ENCODE data around the gene FGFBP1.
"Not testable (repeated sequence)": the region's sequence is repeated elsewhere in the genome, so short reads cannot be mapped to it uniquely, and the experiment has no call there.

FGFBP1 gene

DNA sequence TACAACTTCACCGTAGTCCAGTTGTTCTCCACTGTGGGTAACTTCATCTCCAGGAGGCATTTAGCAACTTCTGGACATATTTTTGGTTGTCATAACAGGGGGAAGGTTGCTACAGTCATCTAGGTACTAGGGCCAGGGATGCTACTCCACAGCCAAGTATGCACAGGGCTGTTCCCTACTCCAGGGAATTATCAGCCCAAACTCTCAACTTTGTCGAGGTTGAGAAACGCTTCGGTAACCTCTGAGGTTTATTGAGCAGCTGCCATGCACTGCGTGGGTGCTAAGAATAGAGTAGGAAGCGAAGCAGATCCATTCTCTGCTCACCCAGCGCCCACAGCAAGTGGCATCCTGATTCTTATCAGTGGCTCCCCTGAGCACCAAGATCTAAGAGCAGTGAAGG is 8.2 kb downstream of the FGFBP1 start:
- Mint-ChIP-seq H3K9me3 (no peaks in the 10 kb centered on the region), H3K27ac (no peak overlapping the region), H3K36me3 (ENCODE audit: low read depth) (no peaks in the 10 kb centered on the region), H3K27me3 (peaks cover 28% of the 10 kb centered on the region), H3K4me1 (ENCODE audit: low read depth) (peaks cover 13% of the 10 kb centered on the region), H3K4me3 (no peak overlapping the region)
- no peak for DNase-seq

DNA sequence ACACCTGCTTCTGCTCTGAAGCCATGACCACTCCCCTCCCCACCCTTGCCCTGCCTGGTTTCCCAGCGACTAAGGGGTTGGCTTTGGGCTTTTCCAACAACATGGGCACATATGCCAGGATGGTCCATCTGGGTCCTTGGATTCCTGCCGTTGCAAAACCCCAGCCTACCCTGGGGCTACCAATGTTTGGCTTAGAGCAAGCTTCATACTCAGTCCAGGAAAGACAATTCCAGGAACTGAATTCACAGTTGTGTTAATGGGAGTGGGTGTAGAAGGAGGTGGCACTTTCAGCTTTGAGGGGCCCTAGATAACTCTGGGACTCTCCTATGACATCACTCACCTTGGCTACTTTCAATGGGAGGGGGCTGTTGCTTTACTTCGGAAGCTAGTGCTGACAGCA is 9.0 kb downstream of the FGFBP1 start:
- no peaks in the 10 kb centered on the region for H3K36me3 Mint-ChIP-seq (ENCODE audit: low read depth)
- no peak overlapping the region for H3K27ac Mint-ChIP-seq
- H3K27me3 Mint-ChIP-seq: peaks cover 30% of the 10 kb centered on the region
- H3K9me3 Mint-ChIP-seq: no peaks in the 10 kb centered on the region
- no peak overlapping the region for H3K4me3 Mint-ChIP-seq
- no peak for DNase-seq
- H3K4me1 Mint-ChIP-seq (ENCODE audit: low read depth): peaks cover 13% of the 10 kb centered on the region

DNA sequence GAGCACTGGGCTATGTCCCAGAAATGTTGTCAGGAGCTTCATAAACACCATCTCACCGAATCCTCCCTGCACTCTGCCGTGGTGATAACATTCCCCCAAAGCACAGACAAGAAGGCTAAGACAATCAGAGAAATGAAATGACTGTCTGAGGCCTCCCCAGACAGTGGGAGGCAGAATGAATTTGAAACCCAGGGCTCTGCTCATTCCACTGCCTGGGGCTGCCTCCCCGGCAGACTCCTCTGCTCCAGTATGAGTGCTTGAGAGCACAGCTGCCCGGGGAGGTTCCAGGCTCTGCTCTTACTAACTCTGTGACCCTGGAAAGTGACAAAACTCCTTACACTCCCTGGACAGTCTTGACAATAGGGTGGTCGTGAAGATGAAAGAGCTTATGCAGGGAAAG is 9.7 kb downstream of the FGFBP1 start:
- H3K4me3 Mint-ChIP-seq: no peak overlapping the region
- no peaks in the 10 kb centered on the region for H3K9me3 Mint-ChIP-seq
- H3K27ac Mint-ChIP-seq: no peak overlapping the region
- peaks cover 34% of the 10 kb centered on the region for H3K27me3 Mint-ChIP-seq
- H3K36me3 Mint-ChIP-seq (ENCODE audit: low read depth): no peaks in the 10 kb centered on the region
- peaks cover 13% of the 10 kb centered on the region for H3K4me1 Mint-ChIP-seq (ENCODE audit: low read depth)
- no peak for DNase-seq

DNA sequence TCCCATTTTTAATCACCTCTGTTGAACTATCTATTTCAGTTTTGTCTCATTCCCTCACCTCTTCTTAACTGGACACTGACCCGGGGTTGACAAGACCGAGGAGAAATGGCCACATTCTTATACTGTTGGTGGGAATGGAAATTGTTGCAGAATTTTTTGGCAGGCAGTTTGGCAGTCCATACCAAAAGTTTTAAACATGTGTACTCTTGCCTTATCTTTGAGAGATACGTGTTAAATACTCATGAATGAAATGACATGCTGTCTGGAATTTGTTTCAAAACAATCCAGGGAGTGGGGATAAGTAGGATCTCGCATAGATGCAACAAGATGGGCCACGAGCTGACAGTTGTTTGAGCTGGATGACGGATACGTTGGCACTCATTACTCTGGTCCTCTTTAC is 12.1 kb downstream of the FGFBP1 start:
- no peak for DNase-seq
- Mint-ChIP-seq H3K27ac (no peak overlapping the region), H3K36me3 (ENCODE audit: low read depth) (no peaks in the 10 kb centered on the region), H3K27me3 (peaks cover 18% of the 10 kb centered on the region), H3K9me3 (no peaks in the 10 kb centered on the region), H3K4me3 (no peak overlapping the region), H3K4me1 (ENCODE audit: low read depth) (peaks cover 13% of the 10 kb centered on the region)

DNA sequence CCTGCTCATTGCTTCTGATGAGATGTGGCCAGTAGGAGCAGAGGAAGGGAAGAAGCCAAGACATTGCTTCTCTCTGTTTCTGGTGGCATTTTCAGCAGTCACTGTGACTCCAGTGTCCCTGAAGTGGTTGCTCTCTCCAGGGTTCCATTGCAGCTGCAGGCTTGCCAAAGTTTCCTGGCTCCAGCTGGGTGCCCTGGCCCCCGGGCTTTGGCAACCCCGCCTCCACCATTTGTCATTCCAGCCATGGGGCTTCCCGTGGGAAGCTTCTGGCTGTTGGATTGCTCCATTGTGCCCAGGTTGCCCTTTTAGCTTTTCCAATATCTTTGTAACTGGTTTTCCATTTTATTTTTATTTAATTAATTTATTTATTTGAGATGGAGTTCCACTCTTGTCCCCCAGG is 12.7 kb downstream of the FGFBP1 start:
- Mint-ChIP-seq H3K4me3 (no peak overlapping the region), H3K27me3 (peaks cover 15% of the 10 kb centered on the region), H3K4me1 (ENCODE audit: low read depth) (peaks cover 13% of the 10 kb centered on the region), H3K27ac (no peak overlapping the region), H3K9me3 (no peaks in the 10 kb centered on the region), H3K36me3 (ENCODE audit: low read depth) (no peaks in the 10 kb centered on the region)
- no peak for DNase-seq

DNA sequence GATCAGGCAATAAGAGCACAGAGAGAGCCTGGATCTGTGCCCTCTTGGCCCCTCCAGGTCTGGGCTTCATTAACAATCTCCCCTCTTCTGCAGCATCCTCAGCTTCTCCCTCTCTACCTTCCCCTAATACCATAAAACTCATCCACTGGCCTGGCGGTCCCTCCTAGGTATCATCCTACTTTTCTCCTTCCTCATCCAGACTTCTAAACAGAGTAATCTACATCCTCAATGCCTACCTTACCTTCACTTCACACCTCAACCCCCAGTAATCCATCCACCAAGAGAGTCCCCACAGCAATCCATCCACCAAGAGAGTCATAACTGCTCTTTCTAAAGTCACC is 17.0 kb downstream of the FGFBP1 start:
- peaks cover 29% of the 10 kb centered on the region for H3K27me3 Mint-ChIP-seq
- H3K36me3 Mint-ChIP-seq (ENCODE audit: low read depth): no peaks in the 10 kb centered on the region
- no peaks in the 10 kb centered on the region for H3K9me3 Mint-ChIP-seq
- H3K4me3 Mint-ChIP-seq: no peak overlapping the region
- no peaks in the 10 kb centered on the region for H3K4me1 Mint-ChIP-seq (ENCODE audit: low read depth)
- DNase-seq: no peak
- no peak overlapping the region for H3K27ac Mint-ChIP-seq

DNA sequence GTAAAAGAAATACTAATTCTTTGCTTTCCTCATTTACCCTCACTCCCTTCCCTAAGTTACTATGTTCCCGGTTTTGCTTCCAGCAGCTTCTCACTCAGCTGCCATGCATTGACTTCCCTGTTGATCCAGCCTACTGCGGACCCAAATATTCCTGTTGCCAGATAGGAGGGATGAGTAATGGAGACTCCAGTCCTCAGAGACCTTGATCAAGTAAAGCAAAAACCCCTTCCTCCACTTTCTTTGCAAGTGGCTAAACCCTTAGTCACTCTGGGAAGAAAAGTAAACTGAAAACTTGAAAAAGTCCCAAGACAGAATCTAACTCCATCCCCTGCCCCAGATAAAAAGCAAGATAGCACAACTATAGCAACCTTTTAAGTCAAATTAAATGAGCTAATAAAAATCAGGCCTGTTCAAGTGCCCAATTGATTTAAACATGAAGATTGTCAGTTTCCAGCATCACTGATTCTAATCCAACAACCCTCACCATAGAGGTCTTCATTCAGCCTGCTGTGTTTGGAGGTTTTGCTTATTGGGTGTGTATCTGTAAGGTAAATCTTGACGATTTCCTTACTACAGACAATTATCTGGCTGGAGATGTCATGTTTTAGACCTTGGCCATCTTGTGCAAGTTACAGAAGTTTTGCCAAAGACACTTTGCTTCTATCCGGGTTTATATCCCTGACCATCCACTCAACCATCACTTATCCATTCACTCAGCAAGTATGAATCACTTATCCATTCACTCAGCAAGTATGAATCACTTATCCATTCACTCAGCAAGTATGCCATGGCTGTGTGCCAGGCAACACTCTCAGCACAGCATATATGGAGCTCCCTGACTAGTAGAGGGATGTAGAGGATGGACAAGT is 17.6 kb downstream of the FGFBP1 start:
- Mint-ChIP-seq H3K9me3 (no peaks in the 10 kb centered on the region), H3K27me3 (peaks cover 29% of the 10 kb centered on the region), H3K27ac (no peak overlapping the region), H3K4me1 (ENCODE audit: low read depth) (no peaks in the 10 kb centered on the region), H3K36me3 (ENCODE audit: low read depth) (no peaks in the 10 kb centered on the region), H3K4me3 (no peak overlapping the region)
- DNase-seq: no peak

GRCh38 chr4:15918484-15919129 is 19.9 kb downstream of the FGFBP1 start:
- H3K4me3 Mint-ChIP-seq: no peak overlapping the region
- H3K36me3 Mint-ChIP-seq (ENCODE audit: low read depth): no peaks in the 10 kb centered on the region
- no peak for DNase-seq
- peaks cover 8% of the 10 kb centered on the region for H3K4me1 Mint-ChIP-seq (ENCODE audit: low read depth)
- H3K27ac Mint-ChIP-seq: no peak overlapping the region
- H3K9me3 Mint-ChIP-seq: no peaks in the 10 kb centered on the region
- peaks cover 21% of the 10 kb centered on the region for H3K27me3 Mint-ChIP-seq

DNA sequence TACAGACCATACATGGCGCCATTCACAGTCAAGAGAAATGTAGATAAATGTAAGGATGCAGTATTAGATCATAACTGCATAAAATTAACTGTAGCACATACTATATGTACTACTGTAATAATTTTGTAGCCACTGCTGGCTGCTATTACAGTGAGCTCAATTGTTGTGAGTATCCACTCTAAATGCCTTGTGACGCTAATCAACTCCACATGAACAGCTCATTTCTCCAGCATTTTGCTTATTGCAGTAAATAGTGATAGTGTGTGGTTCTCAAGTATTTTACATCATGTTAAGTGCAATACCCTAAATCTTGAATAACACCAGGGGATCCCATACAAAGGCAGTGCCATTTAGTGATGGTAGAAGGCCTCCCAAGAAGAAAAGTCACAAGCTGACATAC is 21.2 kb downstream of the FGFBP1 start:
- no peak for DNase-seq
- no peak overlapping the region for H3K27ac Mint-ChIP-seq
- H3K4me1 Mint-ChIP-seq (ENCODE audit: low read depth): peaks cover 8% of the 10 kb centered on the region
- no peak overlapping the region for H3K4me3 Mint-ChIP-seq
- H3K27me3 Mint-ChIP-seq: peaks cover 21% of the 10 kb centered on the region
- H3K9me3 Mint-ChIP-seq: no peaks in the 10 kb centered on the region
- no peaks in the 10 kb centered on the region for H3K36me3 Mint-ChIP-seq (ENCODE audit: low read depth)

GRCh38 chr4:15916358-15916757 is 22.2 kb downstream of the FGFBP1 start:
- not testable (repeated sequence) for H3K4me1 Mint-ChIP-seq (ENCODE audit: low read depth); H3K27ac Mint-ChIP-seq; H3K4me3 Mint-ChIP-seq; H3K9me3 Mint-ChIP-seq; DNase-seq; H3K36me3 Mint-ChIP-seq (ENCODE audit: low read depth)
- peaks cover 26% of the 10 kb centered on the region for H3K27me3 Mint-ChIP-seq

GRCh38 chr4:15914736-15915135 is 23.8 kb downstream of the FGFBP1 start:
- Mint-ChIP-seq H3K36me3 (ENCODE audit: low read depth) (no peaks in the 10 kb centered on the region), H3K4me3 (no peak overlapping the region), H3K27ac (no peak overlapping the region), H3K27me3 (peaks cover 25% of the 10 kb centered on the region), H3K9me3 (no peaks in the 10 kb centered on the region), H3K4me1 (ENCODE audit: low read depth) (peaks cover 8% of the 10 kb centered on the region)
- no peak for DNase-seq

DNA sequence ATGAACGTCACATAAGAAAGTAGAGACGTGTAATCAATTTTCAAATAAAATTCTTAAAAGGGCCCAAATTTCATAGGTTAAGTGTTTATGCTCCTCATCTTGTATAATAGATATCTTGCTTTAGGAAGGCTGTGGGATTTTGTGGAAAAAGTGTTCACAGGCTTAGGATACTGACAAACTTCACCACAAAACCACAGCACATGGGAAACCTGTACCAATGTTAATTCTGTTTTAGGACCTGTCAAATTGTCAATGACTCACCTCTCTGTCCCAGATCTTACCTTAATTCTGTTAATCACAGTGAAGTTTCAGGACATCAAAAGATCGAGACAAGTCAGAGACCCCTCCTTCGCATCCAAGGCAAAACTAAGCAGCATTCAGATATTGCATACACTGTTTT is 24.2 kb downstream of the FGFBP1 start:
- Mint-ChIP-seq H3K4me3 (no peak overlapping the region), H3K36me3 (ENCODE audit: low read depth) (no peaks in the 10 kb centered on the region), H3K4me1 (ENCODE audit: low read depth) (peaks cover 8% of the 10 kb centered on the region), H3K9me3 (no peaks in the 10 kb centered on the region), H3K27me3 (peaks cover 21% of the 10 kb centered on the region), H3K27ac (no peak overlapping the region)
- DNase-seq: no peak

DNA sequence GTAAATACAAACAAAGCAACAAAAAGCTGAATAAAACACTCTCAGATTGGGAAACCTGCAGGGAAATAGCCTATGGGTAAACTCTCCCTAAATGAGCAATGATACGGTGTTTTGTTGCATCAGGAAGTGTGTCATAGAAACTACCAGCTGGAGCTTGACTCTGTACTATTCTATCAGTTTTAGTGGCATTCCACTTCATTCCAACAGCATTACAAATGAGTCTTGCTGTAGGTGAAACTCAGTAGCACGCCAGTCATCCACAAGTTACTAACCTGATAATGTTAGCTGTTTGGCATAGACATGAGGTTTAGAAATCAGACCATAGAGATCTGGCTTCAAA is 24.9 kb downstream of the FGFBP1 start:
- DNase-seq: no peak
- Mint-ChIP-seq H3K27me3 (peaks cover 16% of the 10 kb centered on the region), H3K27ac (no peak overlapping the region), H3K9me3 (no peaks in the 10 kb centered on the region), H3K4me1 (ENCODE audit: low read depth) (peaks cover 8% of the 10 kb centered on the region), H3K4me3 (no peak overlapping the region), H3K36me3 (ENCODE audit: low read depth) (no peaks in the 10 kb centered on the region)

DNA sequence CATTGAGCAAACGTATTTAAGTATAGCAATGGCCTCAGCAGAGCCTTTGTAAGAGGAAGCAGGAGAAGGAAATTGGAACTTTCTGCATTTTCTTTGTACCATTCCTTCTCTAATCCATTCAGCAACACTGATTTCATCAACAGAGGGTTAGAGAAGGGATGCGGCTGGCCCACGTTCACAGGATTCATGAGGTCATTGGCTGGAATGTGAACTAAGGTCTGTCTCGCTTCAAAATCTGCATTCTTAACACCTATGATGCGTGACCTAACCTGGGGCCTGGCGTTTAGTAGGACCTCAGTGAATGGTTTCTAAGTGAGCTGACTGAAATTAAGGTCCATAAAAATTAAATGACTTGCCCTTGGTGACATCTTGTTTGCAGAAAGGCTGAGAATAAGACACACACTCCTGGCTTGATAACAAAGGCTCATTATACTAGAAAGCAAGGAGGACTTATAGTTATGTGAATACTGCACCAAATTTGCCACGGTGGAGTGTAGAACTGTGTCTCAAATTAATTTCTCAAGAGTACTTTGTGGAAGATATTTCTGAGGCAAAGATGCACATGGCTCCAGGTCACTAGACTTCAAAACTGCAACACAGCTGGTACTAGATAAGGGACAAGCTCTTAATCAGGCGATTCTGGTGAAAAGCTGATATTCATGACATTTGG is 25.4 kb downstream of the FGFBP1 start:
- peaks cover 16% of the 10 kb centered on the region for H3K27me3 Mint-ChIP-seq
- H3K9me3 Mint-ChIP-seq: no peaks in the 10 kb centered on the region
- peaks cover 8% of the 10 kb centered on the region for H3K4me1 Mint-ChIP-seq (ENCODE audit: low read depth)
- H3K4me3 Mint-ChIP-seq: no peak overlapping the region
- no peaks in the 10 kb centered on the region for H3K36me3 Mint-ChIP-seq (ENCODE audit: low read depth)
- no peak overlapping the region for H3K27ac Mint-ChIP-seq
- DNase-seq: no peak

DNA sequence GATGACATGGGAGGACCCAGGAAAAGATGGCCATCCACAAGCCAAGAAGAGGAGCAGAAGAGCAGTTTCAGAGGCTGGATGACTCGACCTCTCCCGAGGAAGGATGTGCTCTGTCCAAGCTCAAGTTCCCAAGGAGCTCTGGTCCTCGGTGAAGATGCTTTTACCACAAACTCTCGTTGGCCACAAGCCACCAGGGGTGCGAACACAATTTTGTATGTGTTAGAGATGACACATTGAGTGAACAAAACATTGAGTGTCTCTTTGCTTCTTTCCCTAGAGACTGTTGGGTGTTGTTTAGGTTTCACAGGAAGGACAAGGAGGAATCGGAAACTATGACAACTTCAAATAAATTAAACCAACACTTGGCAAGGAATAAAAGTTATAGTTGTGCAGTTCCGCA is 26.3 kb downstream of the FGFBP1 start:
- Mint-ChIP-seq H3K36me3 (ENCODE audit: low read depth) (no peaks in the 10 kb centered on the region), H3K4me1 (ENCODE audit: low read depth) (peaks cover 8% of the 10 kb centered on the region)
- DNase-seq: no peak

More for the DNA sequence above, 26.3 kb downstream of the FGFBP1 start:
- Mint-ChIP-seq H3K9me3 (no peaks in the 10 kb centered on the region), H3K27me3 (peaks cover 14% of the 10 kb centered on the region), H3K4me3 (no peak overlapping the region), H3K27ac (no peak overlapping the region)
